Effector memory CD4-positive, alpha-beta T cell (primary cell): Measurements from ENCODE around the gene ZBP1.

Experiments used
- DNase-seq, 3 donors: peaks; one replicate each; pipeline ENCODE4 v3.0.0-alpha.2; 2020
- H3K27ac ChIP-seq: 2 replicates; pipeline ENCODE4 v1.7.0; 2013; ENCODE audit warnings: mild to moderate bottlenecking, low read length, moderate library complexity; ENCODE audit not compliant: insufficient read depth, poor library complexity, severe bottlenecking
- H3K27me3 ChIP-seq: replicated peaks from 2 replicates; pipeline ENCODE4 v1.7.0; 2013; ENCODE audit warnings: mild to moderate bottlenecking, low read length; ENCODE audit not compliant: insufficient read depth, control insufficient read depth, poor library complexity, severe bottlenecking
- H3K36me3 ChIP-seq: 2 replicates; pipeline ENCODE4 v1.7.0; 2013; ENCODE audit warnings: mild to moderate bottlenecking, low read length, moderate library complexity; ENCODE audit not compliant: control insufficient read depth, insufficient read depth
- H3K4me1 ChIP-seq: 2 replicates; pipeline ENCODE4 v1.7.0; 2013; ENCODE audit warnings: low read length, mild to moderate bottlenecking; ENCODE audit not compliant: control insufficient read depth, insufficient read depth, poor library complexity, severe bottlenecking
- H3K4me3 ChIP-seq: 2 replicates; pipeline ENCODE4 v1.7.0; 2013; ENCODE audit warnings: low read length, low read depth, mild to moderate bottlenecking; ENCODE audit not compliant: insufficient read depth, poor library complexity, severe bottlenecking
- H3K9me3 ChIP-seq: 2 replicates; pipeline ENCODE4 v1.7.0; 2013; ENCODE audit warnings: mild to moderate bottlenecking, low read length, moderate library complexity; ENCODE audit not compliant: control insufficient read depth

The ZBP1 gene

DNA sequence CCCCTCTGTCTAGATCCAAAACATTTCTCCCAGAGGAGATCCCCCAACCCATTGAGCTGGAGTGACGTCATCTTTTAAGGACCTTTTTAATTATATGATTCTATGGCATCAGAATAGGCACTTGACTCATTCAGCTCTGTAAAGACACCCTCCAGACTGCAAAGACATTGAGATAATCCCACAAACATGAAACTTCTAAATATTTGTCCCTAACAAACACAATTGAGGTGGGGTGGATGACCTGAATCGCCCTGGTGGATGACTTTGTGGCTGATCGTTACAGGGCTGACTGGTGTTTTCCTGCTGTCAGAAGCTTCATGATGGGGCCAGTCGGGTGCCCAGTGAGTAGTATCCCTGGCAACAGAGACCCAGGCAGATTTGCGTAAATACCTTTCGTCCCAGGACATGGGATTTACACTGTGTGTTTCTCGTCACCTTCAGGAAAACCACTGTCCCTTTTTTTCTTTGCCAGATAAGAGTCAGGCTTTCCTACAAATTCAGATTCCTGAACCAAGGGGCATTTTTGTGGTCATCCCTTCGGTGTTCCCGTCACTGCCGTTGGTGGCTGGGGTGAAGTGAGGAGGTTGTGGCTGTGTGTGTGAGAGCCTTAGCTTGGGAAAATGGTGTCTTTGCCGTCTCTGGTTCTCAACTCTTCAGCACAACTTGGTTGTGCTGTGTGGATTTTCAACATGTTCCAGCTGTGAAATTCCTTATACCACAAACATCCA is 64.6 kb downstream of the ZBP1 start:
- H3K9me3 ChIP-seq, result no peaks in the 10 kb centered on the region
- H3K4me1 ChIP-seq, result no peaks in the 10 kb centered on the region
- H3K4me3 ChIP-seq, result no peak overlapping the region
- no peak for DNase-seq
- no peak overlapping the region for H3K27ac ChIP-seq
- H3K27me3 ChIP-seq, result peaks cover 4% of the 10 kb centered on the region
- no peaks in the 10 kb centered on the region for H3K36me3 ChIP-seq
